Smooth muscle cell (in vitro differentiated cells): ENCODE results near the gene RBMS3. TPM values are rescaled to one million over a fixed set of nuclear protein-coding genes. Genes with fewer than 3 reads are reported as not detected.
"Not testable (repeated sequence)": the region's sequence is repeated elsewhere in the genome, so short reads cannot be mapped to it uniquely, and the experiment has no call there.

ENCODE experiments used
- DNase-seq: peaks from one replicate; lab custom pipeline; 2025; ENCODE audit not compliant: unreplicated experiment; lab: John Stamatoyannopoulos, UW
- H2AFZ ChIP-seq: fragments of 200-600 bp; sonication (generic); 2 replicates; pipeline ENCODE4 v1.6.0; 2016; ENCODE audit warnings: antibody characterized with exemption, low read depth, mild to moderate bottlenecking
- H3F3A ChIP-seq: fragments of 200-600 bp; sonication (generic); 2 replicates; pipeline ENCODE4 v1.6.0; 2017; ENCODE audit warnings: antibody characterized with exemption, low read depth
- H3K27ac ChIP-seq: fragments of 200-600 bp; sonication (generic); 2 replicates; pipeline ENCODE4 v1.5.1; 2016; ENCODE audit warnings: low read depth, mild to moderate bottlenecking
- H3K27me3 ChIP-seq: fragments of 200-600 bp; sonication (generic); 2 replicates; pipeline ENCODE4 v1.6.1; 2016; ENCODE audit warnings: low read depth, mild to moderate bottlenecking
- H3K36me3 ChIP-seq: fragments of 200-600 bp; sonication (generic); 2 replicates; pipeline ENCODE4 v1.5.1; 2016; ENCODE audit warnings: low read depth
- H3K4me1 ChIP-seq: fragments of 200-600 bp; sonication (generic); 2 replicates; pipeline ENCODE4 v1.5.1; 2016; ENCODE audit warnings: low read depth
- H3K4me2 ChIP-seq: fragments of 200-600 bp; sonication (generic); 2 replicates; pipeline ENCODE4 v1.6.0; 2016; ENCODE audit warnings: mild to moderate bottlenecking
- H3K4me3 ChIP-seq: fragments of 200-600 bp; sonication (generic); 2 replicates; pipeline ENCODE4 v1.5.1; 2016; ENCODE audit warnings: mild to moderate bottlenecking
- H3K79me2 ChIP-seq: fragments of 200-600 bp; sonication (generic); 2 replicates; pipeline ENCODE4 v1.6.0; 2016; ENCODE audit warnings: low read depth, mild to moderate bottlenecking
- H3K9ac ChIP-seq: fragments of 200-600 bp; sonication (generic); 2 replicates; pipeline ENCODE4 v1.6.0; 2016; ENCODE audit warnings: low read depth
- H3K9me3 ChIP-seq: fragments of 200-600 bp; sonication (generic); replicated peaks from 2 replicates; pipeline ENCODE4 v1.5.1; 2016; ENCODE audit warnings: low read depth
- H4K20me1 ChIP-seq: fragments of 200-600 bp; sonication (generic); 2 replicates; pipeline ENCODE4 v1.6.0; 2016; ENCODE audit warnings: low read depth
- WGBS: methylation state at CpG from one replicate; pipeline ENCODE4 v1.1.7; 2016; ENCODE audit warnings: low lambda C conversion rate; 5-methylcytosine and 5-hydroxymethylcytosine counted together
- polyA plus RNA-seq: library from polyadenylated mRNA; unstranded; fragments of >200 nt; fragmentation: Nextera tagmentation; extraction: Ambion mirVana; gene quantifications from 2 replicates; pipeline ENCODE4 v1.2.1, GENCODE V29; 2016
- total RNA-seq: library from RNA; depleted of rRNA; stranded (reverse); fragments of >200 nt; gene quantifications from 2 replicates; pipeline ENCODE4 v1.2.3, GENCODE V29; 2014
- TF ChIP-seq, protein P1 (sequence below): fragments of 200-600 bp; sonication (generic); IDR thresholded peaks from 2 replicates; pipeline ENCODE4 v1.5.1; 2017; ENCODE audit warnings: borderline replicate concordance, mild to moderate bottlenecking, antibody characterized with exemption; ENCODE audit not compliant: insufficient read depth, poor library complexity, severe bottlenecking

RBMS3 gene
- total and polyA plus RNA-seq, 2 experiments from 2014 or later: 42.9 to 50.6 TPM

DNA sequence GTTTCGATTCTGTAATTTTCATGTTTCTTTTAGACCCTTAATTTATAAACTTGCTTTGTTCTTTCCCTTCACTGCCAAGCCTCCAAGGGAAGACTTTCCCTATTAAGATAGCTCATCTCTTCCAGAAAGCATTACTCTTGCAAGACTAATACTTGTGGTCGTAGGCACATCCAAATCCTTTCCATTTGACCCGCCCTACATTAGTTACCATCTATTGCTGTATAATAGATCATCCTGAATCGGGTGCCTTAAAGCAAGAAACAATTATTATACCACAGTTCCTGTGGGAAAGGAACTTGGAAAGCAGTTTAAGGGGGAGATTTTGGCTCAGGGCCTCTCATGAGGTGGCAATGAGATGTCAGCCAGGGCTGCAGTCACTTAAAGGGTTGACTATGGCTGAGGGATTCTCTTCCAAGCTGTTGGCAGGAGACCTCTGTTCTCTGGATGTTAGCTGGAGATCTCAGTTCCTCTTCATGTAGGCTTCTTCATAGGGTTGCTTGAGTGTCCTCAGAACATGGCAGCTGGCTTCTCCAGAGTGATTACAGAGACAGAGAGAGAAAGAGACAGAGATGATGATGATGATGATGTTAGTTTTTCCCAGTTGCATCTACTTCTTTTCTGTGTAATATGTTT is 755.2 kb downstream of the RBMS3 start:
- Histone ChIP-seq H3K9me3 (no peaks in the 10 kb centered on the region), H4K20me1 (no peaks in the 10 kb centered on the region), H3K4me1 (no peaks in the 10 kb centered on the region), H3K4me2 (no peak overlapping the region), H3K9ac (no peak overlapping the region), H3K27ac (no peak overlapping the region), H3K36me3 (no peaks in the 10 kb centered on the region), H3K79me2 (no peaks in the 10 kb centered on the region), H2AFZ (no peak overlapping the region), H3F3A (no peaks in the 10 kb centered on the region), H3K27me3 (no peaks in the 10 kb centered on the region), H3K4me3 (no peak overlapping the region)
- DNase-seq: no peak
- TF ChIP-seq, protein P1, sequence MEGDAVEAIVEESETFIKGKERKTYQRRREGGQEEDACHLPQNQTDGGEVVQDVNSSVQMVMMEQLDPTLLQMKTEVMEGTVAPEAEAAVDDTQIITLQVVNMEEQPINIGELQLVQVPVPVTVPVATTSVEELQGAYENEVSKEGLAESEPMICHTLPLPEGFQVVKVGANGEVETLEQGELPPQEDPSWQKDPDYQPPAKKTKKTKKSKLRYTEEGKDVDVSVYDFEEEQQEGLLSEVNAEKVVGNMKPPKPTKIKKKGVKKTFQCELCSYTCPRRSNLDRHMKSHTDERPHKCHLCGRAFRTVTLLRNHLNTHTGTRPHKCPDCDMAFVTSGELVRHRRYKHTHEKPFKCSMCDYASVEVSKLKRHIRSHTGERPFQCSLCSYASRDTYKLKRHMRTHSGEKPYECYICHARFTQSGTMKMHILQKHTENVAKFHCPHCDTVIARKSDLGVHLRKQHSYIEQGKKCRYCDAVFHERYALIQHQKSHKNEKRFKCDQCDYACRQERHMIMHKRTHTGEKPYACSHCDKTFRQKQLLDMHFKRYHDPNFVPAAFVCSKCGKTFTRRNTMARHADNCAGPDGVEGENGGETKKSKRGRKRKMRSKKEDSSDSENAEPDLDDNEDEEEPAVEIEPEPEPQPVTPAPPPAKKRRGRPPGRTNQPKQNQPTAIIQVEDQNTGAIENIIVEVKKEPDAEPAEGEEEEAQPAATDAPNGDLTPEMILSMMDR: no peak
- 81% methylated on average over 4 of the region's 4 CpGs for WGBS

DNA sequence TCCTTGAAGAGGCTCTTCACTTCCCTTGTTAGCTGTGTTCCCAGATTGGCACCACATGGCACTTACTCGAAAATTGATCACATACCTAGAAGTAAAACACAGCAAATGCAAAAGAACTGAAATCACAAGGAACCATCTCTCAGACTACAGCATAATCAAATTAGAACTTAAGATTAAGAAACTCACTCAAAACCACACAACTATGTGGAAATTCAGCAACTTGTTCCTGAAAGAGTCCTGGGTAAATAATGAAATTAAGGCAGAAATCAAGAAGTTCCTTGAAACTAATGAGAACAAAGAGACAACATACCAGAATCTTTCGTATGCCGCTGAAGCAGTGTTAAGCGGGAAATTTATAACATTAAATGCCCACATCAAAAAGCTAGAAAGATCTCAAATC is 759.3 kb downstream of the RBMS3 start:
- peaks cover 16% of the 10 kb centered on the region for H3K4me1 ChIP-seq
- TF ChIP-seq, protein P1: no peak
- no peaks in the 10 kb centered on the region for H3K27me3 ChIP-seq
- H3K9ac ChIP-seq: no peak overlapping the region
- no peaks in the 10 kb centered on the region for H3K9me3 ChIP-seq
- no peak overlapping the region for H3K4me2 ChIP-seq
- H3K79me2 ChIP-seq: no peaks in the 10 kb centered on the region
- DNase-seq: no peak
- no peaks in the 10 kb centered on the region for H3F3A ChIP-seq
- H3K36me3 ChIP-seq: no peaks in the 10 kb centered on the region
- WGBS: 94% methylated on average over 4 of the region's 4 CpGs
- no peak overlapping the region for H2AFZ ChIP-seq
- no peak overlapping the region for H3K27ac ChIP-seq
- no peaks in the 10 kb centered on the region for H4K20me1 ChIP-seq
- H3K4me3 ChIP-seq: no peak overlapping the region

DNA sequence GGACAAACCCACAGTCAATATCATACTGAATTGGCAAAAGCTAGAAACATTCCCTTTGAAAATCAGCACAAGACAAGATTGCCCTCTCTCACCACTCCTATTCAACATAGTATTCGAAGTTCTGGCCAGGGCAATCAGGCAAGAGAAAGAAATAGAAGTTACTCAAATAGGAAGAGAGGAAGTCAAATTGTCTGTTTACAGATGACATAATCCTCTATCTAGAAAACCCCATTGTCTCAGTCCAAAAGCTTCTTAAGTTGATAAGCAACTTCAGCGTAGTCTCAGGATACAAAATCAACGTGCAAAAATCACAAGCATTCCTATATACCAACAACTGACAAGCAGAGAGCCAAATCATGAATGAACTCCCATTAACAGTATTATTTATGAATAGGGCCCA is 760.6 kb downstream of the RBMS3 start:
- not testable (repeated sequence) for H3K27ac ChIP-seq, H3F3A ChIP-seq, H2AFZ ChIP-seq, DNase-seq, H3K9me3 ChIP-seq, H3K4me2 ChIP-seq, H4K20me1 ChIP-seq, H3K9ac ChIP-seq, H3K36me3 ChIP-seq, H3K4me3 ChIP-seq, H3K79me2 ChIP-seq, H3K27me3 ChIP-seq
- peaks cover 16% of the 10 kb centered on the region for H3K4me1 ChIP-seq
- 25% methylated on average over 3 of the region's 3 CpGs for WGBS

DNA sequence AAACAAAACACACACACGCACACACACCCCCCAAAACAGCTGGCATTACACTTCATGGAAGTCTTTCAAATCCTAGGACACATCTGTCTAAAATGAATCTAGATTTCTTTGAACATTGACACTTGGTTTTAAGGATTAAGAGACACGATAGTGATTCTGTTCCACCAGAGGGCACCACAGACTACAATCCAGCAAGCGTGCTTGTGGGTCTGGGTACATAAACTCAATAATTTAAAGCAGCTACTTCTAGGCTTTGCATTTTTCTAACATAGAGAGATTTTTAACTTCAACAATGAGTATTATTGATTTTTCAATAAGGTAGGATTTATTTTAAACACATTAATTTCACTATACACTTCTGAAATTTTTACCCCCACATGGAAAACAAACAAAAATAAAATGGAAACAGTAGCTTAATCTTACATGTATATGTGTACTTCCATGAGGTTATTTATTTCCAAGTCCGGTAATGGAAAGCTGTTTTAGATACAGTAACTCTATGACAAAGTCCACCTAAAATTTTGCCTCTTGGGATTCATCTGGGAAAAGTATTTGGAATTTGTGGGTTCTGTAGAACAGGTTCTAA is 761.5 kb downstream of the RBMS3 start:
- Histone ChIP-seq H3K4me2 (no peak overlapping the region), H3F3A (no peaks in the 10 kb centered on the region), H3K27ac (no peak overlapping the region), H3K27me3 (no peaks in the 10 kb centered on the region), H3K9ac (no peak overlapping the region), H4K20me1 (no peaks in the 10 kb centered on the region), H3K4me3 (no peak overlapping the region), H3K4me1 (peaks cover 16% of the 10 kb centered on the region), H2AFZ (no peak overlapping the region), H3K36me3 (no peaks in the 10 kb centered on the region), H3K79me2 (no peaks in the 10 kb centered on the region), H3K9me3 (no peaks in the 10 kb centered on the region)
- WGBS: 16% methylated on average over 4 of the region's 4 CpGs
- TF ChIP-seq, protein P1: peak; percentile 81
- no peak for DNase-seq
